ENCODE results near the gene ZNF326.

Gene ZNF326

GRCh38 chr1:90083995-90084394, 89.1 kb downstream of the ZNF326 start:
- DNase-seq: no peak

Data from NCI-H526 treated with DMSO at 0.1 percent for 48 hours (cell line).